LoVo (cell line): ENCODE results near the gene KCNMA1.

ENCODE experiments used
- DNase-seq: peaks from one replicate; pipeline ENCODE4 v3.0.0-alpha.2; 2016; ENCODE audit warnings: low spot score

KCNMA1 gene

GRCh38 chr10:77328272-77328816 lies 309.3 kb downstream of the KCNMA1 start:
- DNase-seq = no peak

- no peak for DNase-seq
Observed at GRCh38 chr10:77325233-77325537, 312.4 kb downstream of the KCNMA1 start.

- no peak for DNase-seq
Observed at GRCh38 chr10:77321838-77322237, 315.8 kb downstream of the KCNMA1 start.

GRCh38 chr10:77320971-77321471 lies 316.6 kb downstream of the KCNMA1 start:
- no peak for DNase-seq

- no peak for DNase-seq
Observed at GRCh38 chr10:77319557-77319956, 318.1 kb downstream of the KCNMA1 start.

DNA sequence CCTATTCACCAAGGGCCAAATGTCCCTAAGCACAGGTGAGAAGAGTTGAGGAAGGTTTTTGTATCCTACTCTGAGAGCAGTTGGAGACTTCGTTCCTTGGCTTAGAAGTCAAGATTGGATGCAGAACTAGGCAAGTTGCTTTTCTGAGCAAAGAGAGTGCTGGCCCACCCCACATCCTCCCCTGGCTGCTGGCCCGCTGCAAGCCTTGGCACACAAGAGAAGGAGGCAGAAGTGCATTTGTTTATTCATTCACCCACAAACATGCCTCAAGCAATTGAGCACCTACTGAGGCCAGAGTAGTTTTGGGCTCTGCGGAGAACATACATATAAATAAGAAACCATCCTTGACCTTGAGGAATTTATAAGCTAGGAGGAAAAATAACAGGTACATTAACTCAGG lies 318.9 kb downstream of the KCNMA1 start:
- DNase-seq = no peak

DNA sequence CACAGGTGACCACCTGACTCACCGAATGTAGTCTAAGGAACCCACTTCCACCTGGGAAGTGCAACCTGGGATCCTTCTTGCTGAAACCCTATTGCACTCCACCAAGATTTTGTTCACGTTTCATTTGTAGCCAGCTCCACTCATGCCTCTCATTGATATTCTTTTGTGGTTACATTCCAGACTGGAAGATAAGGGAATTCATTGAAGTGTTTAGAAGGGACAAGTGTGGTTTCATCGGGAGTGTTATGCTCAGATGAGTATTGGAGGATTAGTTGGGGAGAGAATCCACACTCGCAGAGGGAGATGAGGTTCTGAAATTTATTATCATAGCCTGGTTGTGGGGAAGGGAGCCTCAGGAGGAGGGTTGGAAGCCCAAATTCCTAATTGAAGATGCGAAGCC lies 320.4 kb downstream of the KCNMA1 start:
- DNase-seq = no peak

- no peak for DNase-seq
Observed at GRCh38 chr10:77315496-77316129, 322.0 kb downstream of the KCNMA1 start.

GRCh38 chr10:77313066-77313750 lies 324.4 kb downstream of the KCNMA1 start:
- DNase-seq = no peak

- DNase-seq = no peak
Observed at GRCh38 chr10:77311186-77311585, 326.4 kb downstream of the KCNMA1 start.

GRCh38 chr10:77310288-77310840 lies 327.2 kb downstream of the KCNMA1 start:
- no peak for DNase-seq

- DNase-seq = no peak
Observed at GRCh38 chr10:77309509-77309908, 328.1 kb downstream of the KCNMA1 start.

DNA sequence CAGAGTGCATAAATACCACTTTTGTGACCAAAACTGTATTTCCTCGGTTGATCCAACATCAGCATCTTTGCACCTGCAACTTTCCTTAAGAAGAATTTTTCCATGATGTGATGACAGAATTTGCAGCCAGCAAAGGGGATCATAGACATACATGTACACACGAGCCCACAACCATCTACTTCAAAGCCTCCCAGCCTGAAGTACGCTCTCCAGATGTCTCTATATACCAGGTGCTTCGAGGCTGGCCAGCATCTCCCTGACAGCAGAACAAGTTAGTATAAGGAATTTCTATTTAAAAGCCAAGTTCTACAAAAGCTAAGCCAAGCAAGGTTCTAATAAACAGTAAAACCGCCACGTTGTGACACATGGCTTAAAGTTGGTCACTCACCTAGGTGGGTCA lies 328.5 kb downstream of the KCNMA1 start:
- DNase-seq = no peak

- no peak for DNase-seq
Observed at GRCh38 chr10:77308084-77308732, 329.4 kb downstream of the KCNMA1 start.

- no peak for DNase-seq
Observed at GRCh38 chr10:77306666-77307065, 330.9 kb downstream of the KCNMA1 start.

DNA sequence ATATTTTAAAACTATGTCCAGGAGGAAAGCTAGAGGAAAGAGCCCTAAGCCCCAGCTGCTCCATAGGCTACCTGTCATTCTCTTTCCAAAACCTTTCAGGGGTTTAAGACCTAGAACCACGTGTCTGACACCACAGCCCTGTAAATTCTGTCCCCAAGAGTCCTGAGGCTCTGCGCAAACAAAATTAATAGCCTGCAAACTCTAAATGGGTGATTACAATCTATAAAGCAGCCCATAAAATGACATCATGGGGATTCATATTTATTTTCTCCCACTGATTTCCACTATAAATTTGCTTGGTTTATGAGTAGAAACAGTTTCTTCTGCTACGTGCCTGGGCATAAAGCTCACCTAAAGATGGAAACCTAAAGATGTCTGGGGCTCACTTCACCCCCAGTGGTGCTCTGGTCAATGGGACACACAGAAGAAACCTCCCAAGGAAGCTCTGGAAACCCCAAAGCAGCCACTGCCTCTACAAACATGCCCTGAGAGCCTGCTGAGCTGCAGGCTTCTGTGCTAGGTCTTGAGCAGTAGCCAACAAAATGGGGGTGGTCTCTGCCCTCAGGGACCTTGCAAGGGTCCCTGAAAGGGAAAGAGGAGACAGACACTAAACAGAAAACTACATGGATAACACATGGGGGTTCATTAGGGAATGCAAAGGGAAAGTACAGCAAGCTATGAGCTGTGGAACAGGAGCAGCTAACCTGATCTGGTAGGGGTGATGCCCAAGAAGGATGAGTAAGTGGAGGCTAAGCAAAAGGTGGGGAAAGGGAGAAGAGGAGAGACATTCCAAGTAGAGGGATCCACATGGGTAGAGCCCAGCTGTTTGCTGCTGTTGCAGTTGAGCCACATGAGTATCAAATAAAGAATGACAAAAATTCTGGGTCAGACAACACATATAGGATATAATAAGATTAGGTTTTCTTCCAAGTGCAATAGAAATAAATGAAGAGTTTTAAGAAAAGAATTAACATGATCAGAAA lies 331.7 kb downstream of the KCNMA1 start:
- no peak for DNase-seq

- DNase-seq = no peak
Observed at GRCh38 chr10:77304192-77304591, 333.4 kb downstream of the KCNMA1 start.

- no peak for DNase-seq
Observed at GRCh38 chr10:77301305-77301730, 336.3 kb downstream of the KCNMA1 start.

DNA sequence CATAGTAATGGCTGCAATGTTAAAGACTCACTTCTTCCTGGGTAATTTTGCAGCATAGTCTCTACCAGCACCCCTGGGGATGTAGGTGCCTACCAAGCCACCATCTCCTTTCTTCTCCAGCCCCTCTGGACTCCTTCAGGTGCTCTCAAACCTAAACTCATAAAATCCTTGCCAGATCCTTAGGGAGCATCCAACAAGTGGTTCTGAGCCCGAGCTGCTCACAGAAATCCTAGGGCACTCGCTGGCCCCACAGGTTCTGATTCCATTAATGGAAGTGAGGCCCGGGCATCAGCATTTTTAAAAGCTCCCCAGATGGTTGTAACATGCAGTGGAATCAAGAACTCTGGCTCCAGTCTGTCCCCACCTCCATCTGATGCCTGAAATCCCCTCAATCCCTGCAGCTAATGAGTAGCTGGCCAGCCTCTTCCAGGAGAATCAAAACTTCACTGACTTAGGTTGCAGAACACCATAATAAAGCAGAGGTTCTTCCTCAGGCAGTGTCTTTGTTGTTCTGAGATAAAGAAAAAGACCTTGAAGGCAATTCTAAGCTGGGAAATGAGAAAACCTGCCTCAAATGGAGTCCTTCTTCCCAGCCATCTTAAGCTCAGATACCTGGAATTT lies 336.8 kb downstream of the KCNMA1 start:
- DNase-seq = no peak

DNA sequence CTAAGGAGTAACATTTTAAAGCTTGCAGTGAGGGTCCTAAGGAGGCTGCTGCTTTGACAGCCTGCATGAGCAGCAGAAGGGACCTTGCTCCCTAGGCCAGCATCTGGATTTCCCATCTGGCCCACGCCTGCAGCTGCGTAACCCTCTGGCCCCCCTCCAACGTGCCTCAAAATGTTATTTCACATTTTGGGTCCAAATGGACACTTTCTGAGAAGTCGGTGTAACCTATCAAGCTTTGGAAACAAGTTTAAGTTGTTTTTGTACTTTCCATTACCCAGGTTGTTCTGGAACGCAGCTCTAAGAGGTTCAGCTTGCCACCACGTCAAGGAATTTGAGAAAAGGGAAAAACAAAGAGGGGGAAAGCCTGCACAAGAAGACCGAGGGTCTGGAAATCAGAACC lies 338.3 kb downstream of the KCNMA1 start:
- no peak for DNase-seq

- DNase-seq = no peak
Observed at GRCh38 chr10:77297393-77297739, 340.2 kb downstream of the KCNMA1 start.
